ENCODE measurements around the gene SGO1. TPM values are rescaled to one million over a fixed set of nuclear protein-coding genes. Genes with fewer than 3 reads are reported as not detected.

The SGO1 gene
- total and polyA plus RNA-seq, 4 experiments from 2014 or later, result 0.38 to 0.59 (median 0.53) TPM

DNA sequence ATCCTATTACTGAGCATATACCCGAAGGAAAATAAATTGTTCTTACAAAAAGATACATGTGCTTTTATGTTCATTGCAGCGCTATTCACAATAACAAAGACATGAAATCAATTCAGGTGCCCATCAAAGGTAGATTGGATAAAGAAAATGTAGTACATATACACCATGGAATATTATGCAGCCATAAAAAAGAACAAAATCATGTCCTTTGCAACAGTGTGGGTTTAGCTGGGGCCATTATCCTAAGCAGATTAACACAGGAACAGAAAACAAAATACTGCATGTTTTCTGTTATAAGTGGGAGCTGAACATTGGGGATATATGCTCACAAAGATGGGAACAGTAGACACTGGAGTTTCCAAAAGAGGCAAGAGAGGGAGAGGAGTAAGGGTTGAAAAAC is 42.5 kb downstream of the SGO1 start:
- Mint-ChIP-seq H3K27ac (peak overlapping the region in 2 of 7 donors; percentile 17 to 60), H3K9me3 (no peaks in the 10 kb centered on the region), H3K36me3 (peaks cover 71 to 77% of the 10 kb centered on the region in 2 donors), H3K4me1 (peaks cover 0 to 5% (median 3%) of the 10 kb centered on the region in 4 donors), H3K4me3 (no peak overlapping the region), H3K27me3 (no peaks in the 10 kb centered on the region)
- CTCF ChIA-PET (ENCODE audit: partially characterized antibody), result no interaction called here
- intact Hi-C loops (cut with micrococcal nuclease), result no loop called here
- Histone ChIP-seq H3K36me3 (ENCODE audit: insufficient read depth, low read length) (peaks cover 47% of the 10 kb centered on the region), H3K27ac (ENCODE audit: low read depth, low read length) (no peak overlapping the region), H3K9me3 (ENCODE audit: control insufficient read depth in 1 of 2, low read length in 2 of 2) (no peaks in the 10 kb centered on the region), H3K27me3 (ENCODE audit: insufficient read depth, low read length) (no peaks in the 10 kb centered on the region), H3K4me3 (ENCODE audit: low read length in 2 of 2) (no peak overlapping the region), H3K4me1 (ENCODE audit: insufficient read depth, low read length) (no peaks in the 10 kb centered on the region)
- DNase-seq, result no peak
- POLR2A ChIA-PET (ENCODE audit: partially characterized antibody), result no interaction called here

DNA sequence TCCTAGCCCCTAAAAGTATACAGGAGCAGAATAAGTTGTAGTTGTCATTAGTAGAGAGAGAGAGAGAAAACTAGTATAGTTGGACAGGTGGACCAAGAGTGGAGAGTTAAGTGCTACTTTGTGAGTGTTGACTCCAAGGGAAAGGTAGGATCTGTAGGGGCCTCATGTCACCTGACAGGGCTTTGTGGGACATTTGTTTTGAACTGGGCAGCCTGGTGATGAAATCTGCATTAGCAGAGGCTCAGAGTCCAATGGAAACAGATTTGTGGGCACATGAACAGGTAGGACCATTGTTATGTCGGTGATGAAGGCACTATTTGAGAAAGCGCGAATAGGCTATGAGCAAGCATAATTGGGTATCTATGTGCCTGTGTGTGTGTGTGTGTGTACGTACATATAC is 43.5 kb downstream of the SGO1 start:
- H3K4me3 ChIP-seq (ENCODE audit: low read length in 2 of 2), result no peak overlapping the region
- intact Hi-C loops (cut with micrococcal nuclease), result no loop called here
- H3K27ac Mint-ChIP-seq, result peak overlapping the region in 5 of 7 donors; percentile 15 to 73 (median 36)
- ChIA-PET CTCF (ENCODE audit: partially characterized antibody) (interaction anchor here (1.0 kb wide), 1 partner anchor 48 kb away, joined by 3 read pairs; no protein-coding TSS in a partner anchor), POLR2A (ENCODE audit: partially characterized antibody) (no interaction called here)
- no peak overlapping the region for H3K27ac ChIP-seq (ENCODE audit: low read depth, low read length)
- no peaks in the 10 kb centered on the region for H3K9me3 Mint-ChIP-seq
- H3K4me3 Mint-ChIP-seq, result no peak overlapping the region
- H3K9me3 ChIP-seq (ENCODE audit: control insufficient read depth in 1 of 2, low read length in 2 of 2), result no peaks in the 10 kb centered on the region
- H3K4me1 ChIP-seq (ENCODE audit: insufficient read depth, low read length), result no peaks in the 10 kb centered on the region
- H3K4me1 Mint-ChIP-seq, result peaks cover 0 to 5% (median 3%) of the 10 kb centered on the region in 4 donors
- H3K27me3 ChIP-seq (ENCODE audit: insufficient read depth, low read length), result no peaks in the 10 kb centered on the region
- peaks cover 37% of the 10 kb centered on the region for H3K36me3 ChIP-seq (ENCODE audit: insufficient read depth, low read length)
- no peaks in the 10 kb centered on the region for H3K27me3 Mint-ChIP-seq
- peaks cover 68 to 70% of the 10 kb centered on the region in 2 donors for H3K36me3 Mint-ChIP-seq
- no peak for DNase-seq

DNA sequence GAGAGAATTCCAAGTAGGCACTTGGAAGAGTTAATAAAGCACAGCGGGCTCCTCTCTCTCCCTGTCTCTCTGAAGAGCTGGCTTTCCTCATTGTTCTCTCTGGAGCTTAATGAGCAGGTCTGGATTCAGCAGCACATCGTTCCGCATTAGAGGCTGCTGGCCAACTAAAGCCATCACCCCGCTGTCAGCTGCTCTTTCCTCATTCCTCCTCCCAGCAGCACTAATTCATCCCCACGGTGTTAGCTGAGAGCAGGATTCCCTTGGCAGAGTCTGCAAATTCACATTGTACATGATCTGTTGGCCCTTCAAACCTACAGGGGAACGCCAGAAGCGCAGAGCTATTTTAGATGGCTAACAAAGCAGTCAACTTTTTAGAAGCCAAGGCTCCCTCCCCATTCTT is 44.2 kb downstream of the SGO1 start:
- no peak for DNase-seq
- no peak overlapping the region for H3K27ac ChIP-seq (ENCODE audit: low read depth, low read length)
- peaks cover 37% of the 10 kb centered on the region for H3K36me3 ChIP-seq (ENCODE audit: insufficient read depth, low read length)
- no peak overlapping the region for H3K4me3 ChIP-seq (ENCODE audit: low read length in 2 of 2)
- Mint-ChIP-seq H3K4me3 (no peak overlapping the region), H3K27ac (peak overlapping the region in 4 of 7 donors; percentile 18 to 73 (median 49)), H3K4me1 (peaks cover 0 to 5% (median 3%) of the 10 kb centered on the region in 4 donors), H3K27me3 (no peaks in the 10 kb centered on the region), H3K9me3 (no peaks in the 10 kb centered on the region), H3K36me3 (peaks cover 65 to 70% of the 10 kb centered on the region in 2 donors)
- POLR2A ChIA-PET (ENCODE audit: partially characterized antibody), result no interaction called here
- no peaks in the 10 kb centered on the region for H3K4me1 ChIP-seq (ENCODE audit: insufficient read depth, low read length)
- no peaks in the 10 kb centered on the region for H3K27me3 ChIP-seq (ENCODE audit: insufficient read depth, low read length)
- no peaks in the 10 kb centered on the region for H3K9me3 ChIP-seq (ENCODE audit: control insufficient read depth in 1 of 2, low read length in 2 of 2)
- CTCF ChIA-PET (ENCODE audit: partially characterized antibody), result interaction anchor here (1.0 kb wide), 1 partner anchor 47 kb away, joined by 3 read pairs; no protein-coding TSS in a partner anchor
- intact Hi-C loops (cut with micrococcal nuclease), result no loop called here

DNA sequence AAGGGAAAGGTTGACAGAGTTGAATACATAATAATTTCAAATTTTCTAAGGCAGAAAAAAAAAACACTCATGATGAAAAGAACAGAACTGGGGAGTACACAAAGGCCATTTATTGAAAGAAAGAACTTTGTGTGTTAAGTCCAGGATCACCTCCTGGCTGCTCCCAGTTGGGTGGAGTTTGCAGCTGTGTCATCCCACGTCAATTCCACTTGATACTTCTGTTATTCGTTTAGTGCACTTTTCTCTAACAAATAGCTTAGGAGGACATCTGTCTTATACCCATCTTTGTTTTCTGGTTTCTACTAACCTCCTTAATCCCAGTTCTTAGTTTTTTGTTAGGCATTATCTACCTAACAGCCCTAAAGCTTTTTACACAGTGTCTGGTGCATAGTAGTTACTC is 44.7 kb downstream of the SGO1 start:
- Mint-ChIP-seq H3K36me3 (peaks cover 64 to 69% of the 10 kb centered on the region in 2 donors), H3K9me3 (no peaks in the 10 kb centered on the region), H3K27me3 (no peaks in the 10 kb centered on the region), H3K27ac (peak overlapping the region in 2 of 7 donors; percentile 57 to 76), H3K4me3 (no peak overlapping the region), H3K4me1 (peaks cover 0 to 5% (median 3%) of the 10 kb centered on the region in 4 donors)
- ChIA-PET POLR2A (ENCODE audit: partially characterized antibody) (no interaction called here), CTCF (ENCODE audit: partially characterized antibody) (no interaction called here)
- Histone ChIP-seq H3K4me1 (ENCODE audit: insufficient read depth, low read length) (no peaks in the 10 kb centered on the region), H3K9me3 (ENCODE audit: control insufficient read depth in 1 of 2, low read length in 2 of 2) (no peaks in the 10 kb centered on the region), H3K27me3 (ENCODE audit: insufficient read depth, low read length) (no peaks in the 10 kb centered on the region), H3K36me3 (ENCODE audit: insufficient read depth, low read length) (peaks cover 39% of the 10 kb centered on the region), H3K27ac (ENCODE audit: low read depth, low read length) (no peak overlapping the region), H3K4me3 (ENCODE audit: low read length in 2 of 2) (no peak overlapping the region)
- DNase-seq, result no peak
- intact Hi-C loops (cut with micrococcal nuclease), result no loop called here

DNA sequence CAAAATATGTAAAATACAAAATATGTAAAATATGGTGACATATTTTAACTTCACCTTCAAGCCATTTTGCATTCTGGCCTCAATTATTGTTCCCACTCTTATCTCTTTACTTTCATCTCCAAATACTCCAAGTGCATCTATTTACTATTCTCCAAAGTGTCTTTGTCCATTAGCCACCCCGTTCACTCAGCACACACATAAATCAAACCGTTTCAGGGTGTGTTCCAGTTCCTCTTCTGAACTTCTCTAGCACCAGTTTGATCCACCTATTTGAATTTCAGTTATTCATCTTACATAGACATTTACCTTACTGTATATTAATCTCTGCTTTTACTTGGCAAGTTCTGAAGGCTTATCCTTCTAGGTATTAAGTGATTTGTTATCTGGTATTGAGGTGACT is 45.1 kb downstream of the SGO1 start:
- peaks cover 36% of the 10 kb centered on the region for H3K36me3 ChIP-seq (ENCODE audit: insufficient read depth, low read length)
- H3K4me1 ChIP-seq (ENCODE audit: insufficient read depth, low read length), result no peaks in the 10 kb centered on the region
- no peak for DNase-seq
- no peaks in the 10 kb centered on the region for H3K9me3 ChIP-seq (ENCODE audit: control insufficient read depth in 1 of 2, low read length in 2 of 2)
- Mint-ChIP-seq H3K4me3 (no peak overlapping the region), H3K27me3 (no peaks in the 10 kb centered on the region), H3K36me3 (peaks cover 64 to 66% of the 10 kb centered on the region in 2 donors), H3K4me1 (peaks cover under 1 to 5% (median 4%) of the 10 kb centered on the region in 4 donors), H3K27ac (peak overlapping the region in 3 of 7 donors; percentile 13 to 76 (median 54)), H3K9me3 (no peaks in the 10 kb centered on the region)
- H3K27ac ChIP-seq (ENCODE audit: low read depth, low read length), result no peak overlapping the region
- no peak overlapping the region for H3K4me3 ChIP-seq (ENCODE audit: low read length in 2 of 2)
- ChIA-PET POLR2A (ENCODE audit: partially characterized antibody) (no interaction called here), CTCF (ENCODE audit: partially characterized antibody) (no interaction called here)
- intact Hi-C loops (cut with micrococcal nuclease), result no loop called here
- H3K27me3 ChIP-seq (ENCODE audit: insufficient read depth, low read length), result no peaks in the 10 kb centered on the region

DNA sequence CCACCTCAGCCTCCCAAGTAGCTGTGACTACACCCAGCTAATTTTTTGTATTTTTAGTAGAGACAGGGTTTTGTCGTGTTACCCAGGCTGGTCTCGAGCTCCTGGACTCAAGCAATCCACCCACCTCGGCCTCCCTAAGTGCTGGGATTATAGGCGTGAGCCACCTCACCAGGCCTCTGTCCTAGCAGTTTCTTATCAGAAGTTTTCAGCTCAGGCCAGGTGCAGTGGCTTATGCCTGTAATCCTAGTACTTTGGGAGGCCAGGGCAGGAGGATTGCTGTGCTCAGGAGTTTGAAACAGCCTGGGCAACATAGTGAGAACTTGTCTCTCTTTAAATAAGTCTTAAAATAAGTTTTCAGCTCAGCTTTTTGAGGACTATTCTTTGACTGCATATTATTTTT is 48.4 kb downstream of the SGO1 start:
- Mint-ChIP-seq H3K27ac (peak overlapping the region in 1 of 7 donors; percentile 46), H3K9me3 (no peaks in the 10 kb centered on the region), H3K4me1 (peaks cover 4 to 9% (median 5%) of the 10 kb centered on the region in 4 donors), H3K27me3 (no peaks in the 10 kb centered on the region), H3K36me3 (peaks cover 59 to 60% of the 10 kb centered on the region in 2 donors), H3K4me3 (no peak overlapping the region)
- H3K9me3 ChIP-seq (ENCODE audit: control insufficient read depth in 1 of 2, low read length in 2 of 2), result no peaks in the 10 kb centered on the region
- ChIA-PET CTCF (ENCODE audit: partially characterized antibody) (interaction anchor here (1.0 kb wide), 1 partner anchor 18 kb away, joined by 4 read pairs; no protein-coding TSS in a partner anchor), POLR2A (ENCODE audit: partially characterized antibody) (no interaction called here)
- DNase-seq, result no peak
- H3K27me3 ChIP-seq (ENCODE audit: insufficient read depth, low read length), result no peaks in the 10 kb centered on the region
- no peak overlapping the region for H3K27ac ChIP-seq (ENCODE audit: low read depth, low read length)
- intact Hi-C loops (cut with micrococcal nuclease), result no loop called here
- H3K4me1 ChIP-seq (ENCODE audit: insufficient read depth, low read length), result no peaks in the 10 kb centered on the region
- H3K4me3 ChIP-seq (ENCODE audit: low read length in 2 of 2), result no peak overlapping the region
- H3K36me3 ChIP-seq (ENCODE audit: insufficient read depth, low read length), result peaks cover 28% of the 10 kb centered on the region

DNA sequence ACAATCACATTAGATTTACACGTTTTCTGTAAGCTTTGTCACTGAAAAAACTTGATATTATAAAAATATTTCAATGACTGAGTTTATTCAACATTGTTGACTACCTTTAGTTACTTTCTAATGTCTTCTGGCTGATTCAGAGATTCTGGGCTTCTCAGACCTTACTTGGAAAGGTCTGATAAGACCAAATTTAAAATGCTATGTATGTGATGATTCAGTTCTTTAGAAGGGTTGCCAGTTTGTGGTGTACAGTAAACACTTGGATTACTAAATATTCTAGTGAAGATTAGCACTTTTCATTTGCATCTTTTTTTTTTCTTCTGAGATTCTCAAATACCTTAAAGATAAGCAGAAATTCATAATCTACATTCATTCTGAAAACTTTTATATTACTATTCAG is 49.8 kb downstream of the SGO1 start:
- no peaks in the 10 kb centered on the region for H3K9me3 Mint-ChIP-seq
- H3K4me1 Mint-ChIP-seq, result peaks cover 0 to 10% (median 5%) of the 10 kb centered on the region in 4 donors
- no peak overlapping the region for H3K4me3 Mint-ChIP-seq
- no peaks in the 10 kb centered on the region for H3K27me3 Mint-ChIP-seq
- no peak overlapping the region for H3K27ac Mint-ChIP-seq
- Histone ChIP-seq H3K4me1 (ENCODE audit: insufficient read depth, low read length) (no peaks in the 10 kb centered on the region), H3K36me3 (ENCODE audit: insufficient read depth, low read length) (peaks cover 22% of the 10 kb centered on the region), H3K9me3 (ENCODE audit: control insufficient read depth in 1 of 2, low read length in 2 of 2) (no peaks in the 10 kb centered on the region), H3K4me3 (ENCODE audit: low read length in 2 of 2) (no peak overlapping the region), H3K27me3 (ENCODE audit: insufficient read depth, low read length) (no peaks in the 10 kb centered on the region), H3K27ac (ENCODE audit: low read depth, low read length) (no peak overlapping the region)
- ChIA-PET CTCF (ENCODE audit: partially characterized antibody) (no interaction called here), POLR2A (ENCODE audit: partially characterized antibody) (no interaction called here)
- H3K36me3 Mint-ChIP-seq, result peaks cover 51 to 52% of the 10 kb centered on the region in 2 donors
- DNase-seq, result no peak
- intact Hi-C loops (cut with micrococcal nuclease), result no loop called here
